GM12892 (cell line): Measurements from ENCODE around the gene KCTD1.

Source experiments
- DNase-seq: peaks from one replicate; pipeline ENCODE4 v3.0.0; 2011; ENCODE audit not compliant: insufficient read length
- FAIRE-seq: peaks from 2 replicates; lab custom pipeline; 2011; peaks lifted over from hg19 to GRCh38; lab: Jason Lieb, UNC
- POLR2A ChIP-seq: IDR thresholded peaks from 2 replicates; pipeline ENCODE4 v1.6.1; 2011; ENCODE audit warnings: low read depth, low read length, control low read depth
- POLR2AphosphoS5 ChIP-seq: IDR thresholded peaks from 2 replicates; pipeline ENCODE4 v1.6.1; 2011; ENCODE audit warnings: low read depth, low read length, control low read depth
- TAF1 ChIP-seq: IDR thresholded peaks from 2 replicates; pipeline ENCODE4 v1.6.1; 2011; ENCODE audit warnings: low read depth, mild to moderate bottlenecking, control low read depth, low read length, borderline replicate concordance

The KCTD1 gene

GRCh38 chr18:26409091-26409490 is 139.3 kb downstream of the KCTD1 start:
- DNase-seq = no peak
- no peak for TF ChIP-seq TAF1
- TF ChIP-seq POLR2A = no peak
- TF ChIP-seq POLR2AphosphoS5 = no peak
- FAIRE-seq = no peak

- FAIRE-seq (no peak), DNase-seq (no peak)
- TF ChIP-seq POLR2A = no peak
- no peak for TF ChIP-seq POLR2AphosphoS5
- TF ChIP-seq TAF1 = no peak
These were observed 140.4 kb downstream of the KCTD1 start for GRCh38 chr18:26407736-26408601.

GRCh38 chr18:26406854-26407517 is 141.4 kb downstream of the KCTD1 start:
- TF ChIP-seq TAF1 = no peak
- no peak for TF ChIP-seq POLR2AphosphoS5
- TF ChIP-seq POLR2A = no peak
- FAIRE-seq = no peak
- no peak for DNase-seq

- FAIRE-seq (no peak), DNase-seq (no peak)
- TF ChIP-seq POLR2AphosphoS5 (no peak), POLR2A (no peak), TAF1 (no peak)
These were observed 142.0 kb downstream of the KCTD1 start for GRCh38 chr18:26406324-26406723.

DNA sequence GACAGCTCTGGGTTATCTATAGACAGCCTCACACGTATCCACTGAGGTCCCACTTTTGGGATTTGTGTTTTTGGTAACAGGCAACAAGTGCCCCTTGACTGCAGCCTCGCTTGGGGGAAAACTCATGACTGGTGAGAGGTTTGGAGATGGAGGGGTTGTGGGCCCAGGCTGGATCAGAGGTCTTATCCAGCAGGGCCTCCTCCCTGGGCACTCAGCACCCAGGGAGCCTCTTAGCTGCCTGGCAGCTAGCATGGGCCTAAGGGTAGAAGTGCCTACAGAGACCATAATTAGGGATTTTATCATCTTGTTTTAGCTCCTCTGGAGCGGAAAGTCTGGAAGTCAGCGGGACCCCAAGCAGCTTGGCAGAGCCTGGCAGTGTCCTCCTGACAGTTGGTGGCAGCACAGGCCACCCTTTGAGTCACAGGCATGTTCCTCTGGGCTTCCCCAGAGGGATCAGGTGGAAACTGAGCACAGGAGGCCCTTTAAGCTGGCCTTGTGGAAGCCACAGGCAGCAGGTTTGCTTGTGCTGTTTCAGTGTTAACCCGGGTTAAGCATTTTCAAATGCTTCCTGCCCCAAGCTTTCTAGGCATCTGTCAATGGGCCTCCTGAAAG is 143.1 kb downstream of the KCTD1 start:
- TF ChIP-seq TAF1 (no peak), POLR2AphosphoS5 (no peak), POLR2A (no peak)
- peak; percentile 42 for DNase-seq
- FAIRE-seq = no peak
